GM18505 (cell line): ENCODE data around the gene RHOT2.

Source experiments
- ATAC-seq: cut with Tn5 transposase; IDR thresholded peaks from one replicate; pipeline ENCODE4 v1.9.1; 2021; ENCODE audit not compliant: unreplicated experiment
- POLR2A ChIP-seq: IDR thresholded peaks from 4 replicates; pipeline ENCODE4 v1.6.1; 2011; ENCODE audit warnings: borderline replicate concordance; ENCODE audit not compliant: insufficient read depth, insufficient read length; ENCODE audit errors: extremely low read depth

Gene RHOT2

GRCh38 chr16:648781-649589, 18.9 kb upstream of the RHOT2 start, which contains the start of gene WDR90:
TSS of gene WDR90 (plus strand) at chr16:649365. CDS start at chr16:649417, 52 bp downstream.
- peak; percentile 10 for TF ChIP-seq POLR2A
- ATAC-seq, result peak; percentile 71

- peak; percentile 13 for ATAC-seq
- TF ChIP-seq POLR2A, result no peak
Measured at GRCh38 chr16:649631-650030, 18.3 kb upstream of the RHOT2 start.

- no peak for TF ChIP-seq POLR2A
- no peak for ATAC-seq
Measured at GRCh38 chr16:651844-652243, 16.1 kb upstream of the RHOT2 start.

- no peak for ATAC-seq
- TF ChIP-seq POLR2A, result no peak
Measured at GRCh38 chr16:652454-653305, 15.3 kb upstream of the RHOT2 start.

GRCh38 chr16:654034-654433, 13.9 kb upstream of the RHOT2 start:
- no peak for TF ChIP-seq POLR2A
- no peak for ATAC-seq

GRCh38 chr16:657487-657886, 10.4 kb upstream of the RHOT2 start:
- no peak for ATAC-seq
- TF ChIP-seq POLR2A, result no peak

GRCh38 chr16:658679-659571, 9.0 kb upstream of the RHOT2 start:
- no peak for ATAC-seq
- TF ChIP-seq POLR2A, result no peak

GRCh38 chr16:659618-660017, 8.3 kb upstream of the RHOT2 start:
- TF ChIP-seq POLR2A, result no peak
- no peak for ATAC-seq

GRCh38 chr16:660132-660458, 7.8 kb upstream of the RHOT2 start:
- TF ChIP-seq POLR2A, result no peak
- no peak for ATAC-seq

- TF ChIP-seq POLR2A, result no peak
- peak; percentile 44 for ATAC-seq
Measured at GRCh38 chr16:660459-661183, 7.3 kb upstream of the RHOT2 start.

- ATAC-seq, result no peak
- no peak for TF ChIP-seq POLR2A
Measured at GRCh38 chr16:661184-661821, 6.6 kb upstream of the RHOT2 start.

GRCh38 chr16:662095-662494, 5.8 kb upstream of the RHOT2 start:
- ATAC-seq, result no peak
- no peak for TF ChIP-seq POLR2A
